ENCODE results near the gene PNLIPRP2. TPM values are rescaled to one million over a fixed set of nuclear protein-coding genes. Genes with fewer than 3 reads are reported as not detected.

PNLIPRP2 gene
- polyA plus RNA-seq: not detected

DNA sequence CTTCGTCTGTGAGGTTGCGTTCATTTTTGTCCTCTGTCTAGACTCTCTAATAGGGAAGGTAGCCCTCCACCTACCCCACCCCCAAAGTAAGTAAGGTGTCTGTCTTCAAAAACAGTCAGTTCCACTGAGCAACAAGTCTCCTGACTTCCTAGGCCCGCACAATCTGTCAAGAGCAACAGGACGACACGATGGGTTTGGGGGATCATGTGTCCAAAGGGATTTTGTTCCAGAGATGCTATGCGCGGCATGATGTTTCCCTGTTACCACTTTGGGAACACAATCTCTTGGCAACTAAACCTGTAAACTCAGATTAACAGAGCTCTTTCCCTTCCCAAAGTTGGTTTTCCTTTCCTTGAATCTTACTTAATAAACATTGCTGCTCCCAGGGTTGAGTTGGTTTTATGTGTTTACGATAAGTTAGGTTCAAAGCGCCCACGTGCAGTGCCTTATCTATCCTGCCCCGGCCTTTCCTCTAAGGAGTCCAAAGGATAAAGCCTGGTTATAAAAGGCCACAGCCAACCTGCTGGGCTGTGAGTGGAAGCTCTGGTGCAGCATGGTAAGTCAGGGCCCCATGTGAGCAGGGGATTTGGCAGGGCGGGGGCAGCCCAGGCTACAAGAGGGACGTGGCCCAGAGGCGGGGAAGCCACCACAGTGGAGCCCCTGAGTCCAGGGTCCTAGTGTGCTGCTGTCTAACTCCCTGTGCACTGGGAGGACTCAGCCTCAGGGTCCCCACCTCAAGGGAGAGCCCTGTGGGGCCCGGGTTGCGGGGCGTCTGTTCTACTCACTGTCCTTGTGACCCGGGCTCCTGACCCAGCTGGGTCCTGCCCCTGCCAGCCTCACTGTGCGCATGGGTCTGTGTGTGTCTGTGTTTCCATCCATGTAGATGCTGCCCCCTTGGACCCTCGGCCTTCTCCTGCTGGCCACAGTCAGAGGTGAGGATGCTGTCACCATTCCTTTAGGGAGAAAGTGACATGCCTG lies at the start of gene PNLIPRP2:
Gene PNLIPRP2 (plus strand): TSS at position 531 of the 978 bp plus-strand sequence.
- H3K27me3 Mint-ChIP-seq (ENCODE audit: low read depth in 3 of 3): peaks cover 0 to 2% (median 0%) of the 10 kb centered on the region in 3 donors
- DNase-seq: no peak
- H3K9me3 Mint-ChIP-seq: peaks cover 0 to 5% (median 0%) of the 10 kb centered on the region in 6 donors
- no peak within 1 kb of the TSS for H3K27ac Mint-ChIP-seq
- H3K4me3 Mint-ChIP-seq: no peak within 1 kb of the TSS
- H3K4me1 Mint-ChIP-seq: no peaks in the 10 kb centered on the region
- no peaks in the 10 kb centered on the region for H3K36me3 Mint-ChIP-seq

DNA sequence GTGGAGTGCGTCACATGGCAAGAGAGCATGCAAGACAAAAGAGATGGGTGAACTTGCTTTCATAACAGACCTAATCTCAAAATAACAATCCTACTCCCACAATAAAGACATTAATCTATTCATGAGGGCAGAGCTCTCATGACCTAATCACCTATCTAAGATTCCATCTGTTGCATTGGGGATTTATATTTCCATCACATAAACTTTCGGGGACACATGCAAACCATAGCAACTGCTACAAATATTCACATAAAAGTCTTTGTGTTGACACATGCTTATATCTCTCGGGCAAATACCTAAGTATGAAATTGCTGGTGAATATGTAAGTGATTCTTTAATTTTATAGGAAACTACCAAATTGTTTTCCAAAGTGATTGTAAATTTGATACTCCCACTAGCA lies 46.0 kb upstream of the PNLIPRP2 start:
- peaks cover 0 to 14% (median 6%) of the 10 kb centered on the region in 6 donors for H3K9me3 Mint-ChIP-seq
- DNase-seq: no peak
- H3K36me3 Mint-ChIP-seq: no peaks in the 10 kb centered on the region
- H3K27me3 Mint-ChIP-seq (ENCODE audit: low read depth in 3 of 3): peaks cover 0 to 3% (median 2%) of the 10 kb centered on the region in 3 donors
- H3K4me1 Mint-ChIP-seq: no peaks in the 10 kb centered on the region
- no peak overlapping the region for H3K4me3 Mint-ChIP-seq
- H3K27ac Mint-ChIP-seq: no peak overlapping the region

DNA sequence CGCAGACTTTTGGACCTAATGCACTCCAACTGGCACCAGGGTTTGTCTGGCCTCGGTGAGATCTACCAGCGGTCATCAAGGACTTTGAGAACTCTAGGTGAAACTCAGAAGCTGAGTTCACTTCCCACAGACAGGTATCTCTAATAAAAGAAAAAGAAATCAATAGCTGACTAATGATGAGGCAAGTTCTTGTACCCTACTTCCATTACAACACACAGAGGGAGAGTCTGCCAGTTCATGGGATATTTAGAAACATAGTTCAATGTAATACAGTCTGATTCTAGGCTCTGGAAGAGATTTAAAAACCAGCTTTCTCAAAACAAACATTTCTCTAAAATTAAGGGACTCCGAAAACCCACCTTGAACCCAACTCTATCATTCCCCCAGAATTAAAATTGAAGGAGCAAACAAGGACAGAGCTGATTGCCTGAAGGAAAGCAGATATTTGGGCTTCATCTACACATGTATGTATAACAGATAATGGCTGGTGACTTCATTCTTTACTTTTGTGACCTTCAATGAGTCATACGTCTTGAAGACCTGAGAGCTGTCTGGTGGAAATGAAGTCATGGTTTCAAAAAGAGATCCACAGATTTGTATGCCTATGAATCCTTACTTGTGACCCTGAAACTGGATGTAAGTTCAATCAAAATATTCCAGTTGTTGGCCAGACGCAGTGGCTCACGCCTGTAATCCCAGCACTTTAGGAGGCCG lies 32.7 kb upstream of the PNLIPRP2 start:
- peaks cover 0 to 1% (median 0%) of the 10 kb centered on the region in 6 donors for H3K9me3 Mint-ChIP-seq
- no peaks in the 10 kb centered on the region for H3K4me1 Mint-ChIP-seq
- H3K27ac Mint-ChIP-seq: no peak overlapping the region
- no peaks in the 10 kb centered on the region for H3K27me3 Mint-ChIP-seq (ENCODE audit: low read depth in 3 of 3)
- no peaks in the 10 kb centered on the region for H3K36me3 Mint-ChIP-seq
- H3K4me3 Mint-ChIP-seq: no peak overlapping the region
- DNase-seq: no peak

DNA sequence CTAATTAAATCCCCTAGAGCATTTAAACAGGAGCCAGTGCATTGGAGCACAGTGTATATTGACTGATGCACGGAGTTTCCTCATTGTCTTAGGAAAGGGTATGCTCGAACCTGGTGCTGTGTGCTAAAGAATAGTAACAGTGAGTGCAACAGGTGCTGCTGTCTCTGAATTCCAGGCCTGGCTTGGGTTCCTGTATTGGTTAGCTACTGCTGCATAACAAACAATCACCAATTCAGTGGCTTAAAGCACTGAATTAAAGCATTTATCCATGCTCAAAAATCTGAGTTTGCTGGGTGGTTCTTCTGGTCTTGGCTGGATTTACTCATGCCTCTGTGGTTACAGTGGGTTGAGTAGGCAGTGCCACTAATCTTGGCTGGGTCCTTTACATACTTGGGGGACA lies 31.8 kb upstream of the PNLIPRP2 start:
- no peak overlapping the region for H3K4me3 Mint-ChIP-seq
- H3K27me3 Mint-ChIP-seq (ENCODE audit: low read depth in 3 of 3): no peaks in the 10 kb centered on the region
- DNase-seq: no peak
- no peaks in the 10 kb centered on the region for H3K4me1 Mint-ChIP-seq
- H3K36me3 Mint-ChIP-seq: no peaks in the 10 kb centered on the region
- H3K9me3 Mint-ChIP-seq: peaks cover 0 to 1% (median 0%) of the 10 kb centered on the region in 6 donors
- H3K27ac Mint-ChIP-seq: no peak overlapping the region

DNA sequence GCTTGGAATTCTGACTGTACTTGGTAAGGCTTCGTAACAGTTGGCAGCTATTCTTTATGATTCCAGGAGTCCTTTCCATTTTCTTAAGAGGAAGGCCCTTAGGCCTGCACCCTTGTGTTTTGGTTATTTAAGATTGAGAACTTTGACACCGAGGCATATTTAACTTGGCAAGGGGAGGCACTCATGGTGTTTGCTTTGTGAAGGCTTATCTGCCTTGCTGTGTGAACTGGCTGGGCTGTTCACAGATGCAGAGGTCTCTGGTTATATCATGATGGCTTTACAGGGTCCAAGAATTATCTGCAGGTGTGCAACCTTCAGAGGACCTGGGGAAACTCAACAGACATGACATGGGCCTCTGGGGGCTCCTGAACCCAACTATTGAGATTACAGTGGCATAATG lies 30.8 kb upstream of the PNLIPRP2 start:
- DNase-seq: no peak
- no peaks in the 10 kb centered on the region for H3K36me3 Mint-ChIP-seq
- peaks cover 0 to 1% (median 0%) of the 10 kb centered on the region in 6 donors for H3K9me3 Mint-ChIP-seq

DNA sequence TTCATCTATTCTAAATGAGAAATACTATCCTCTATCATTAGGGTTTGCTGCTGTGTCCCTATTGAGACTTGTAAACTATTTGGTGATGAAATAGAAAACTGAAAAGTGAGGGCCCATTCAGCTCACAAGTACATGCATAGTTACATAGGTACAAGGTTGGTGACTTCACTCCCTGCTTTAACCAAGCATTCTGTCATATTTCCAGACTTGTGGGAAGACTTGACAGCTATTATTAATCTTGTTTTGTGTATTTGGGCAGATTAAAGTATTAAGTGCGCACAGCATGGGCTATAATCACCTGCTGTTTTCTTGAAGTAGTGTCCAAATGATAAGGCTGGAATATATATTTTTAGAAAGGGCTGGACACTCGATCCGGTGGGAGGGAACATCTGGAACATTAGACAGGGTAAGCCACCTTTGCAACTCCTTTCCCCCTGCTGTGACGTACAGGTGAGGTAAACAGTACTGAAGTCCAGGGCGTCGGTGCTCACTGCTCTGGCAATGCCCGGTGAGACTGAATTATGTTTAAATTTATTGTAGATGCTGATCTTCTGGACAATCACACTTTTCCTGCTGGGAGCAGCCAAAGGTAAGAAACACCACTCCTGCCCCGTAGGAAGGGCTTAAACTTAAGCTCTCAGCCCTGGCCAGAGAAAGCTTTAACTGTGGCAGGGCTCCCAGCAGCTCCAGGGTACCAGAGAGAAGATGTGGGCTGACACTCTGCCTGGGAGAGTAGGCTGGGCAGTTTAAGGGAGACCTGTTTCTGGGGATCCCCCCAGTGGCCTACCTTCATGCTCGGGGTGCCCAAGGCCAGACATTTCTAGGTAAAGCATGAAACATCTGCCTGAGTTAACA lies 29.9 kb upstream of the PNLIPRP2 start, which contains the start of gene PNLIPRP1:
Gene PNLIPRP1 (plus strand): TSS at position 370 of the 855 bp plus-strand sequence. CDS start 171 bp downstream, at position 541.
- no peaks in the 10 kb centered on the region for H3K27me3 Mint-ChIP-seq (ENCODE audit: low read depth in 3 of 3)
- no peak for DNase-seq
- no peak within 1 kb of the TSS for H3K4me3 Mint-ChIP-seq
- no peaks in the 10 kb centered on the region for H3K4me1 Mint-ChIP-seq
- peaks cover 0 to 1% (median 0%) of the 10 kb centered on the region in 6 donors for H3K9me3 Mint-ChIP-seq
- H3K36me3 Mint-ChIP-seq: no peaks in the 10 kb centered on the region
- H3K27ac Mint-ChIP-seq: no peak within 1 kb of the TSS

More for the DNA sequence above, 30.8 kb upstream of the PNLIPRP2 start:
- no peak overlapping the region for H3K4me3 Mint-ChIP-seq
- H3K27me3 Mint-ChIP-seq (ENCODE audit: low read depth in 3 of 3): no peaks in the 10 kb centered on the region
- no peak overlapping the region for H3K27ac Mint-ChIP-seq
- H3K4me1 Mint-ChIP-seq: no peaks in the 10 kb centered on the region

DNA sequence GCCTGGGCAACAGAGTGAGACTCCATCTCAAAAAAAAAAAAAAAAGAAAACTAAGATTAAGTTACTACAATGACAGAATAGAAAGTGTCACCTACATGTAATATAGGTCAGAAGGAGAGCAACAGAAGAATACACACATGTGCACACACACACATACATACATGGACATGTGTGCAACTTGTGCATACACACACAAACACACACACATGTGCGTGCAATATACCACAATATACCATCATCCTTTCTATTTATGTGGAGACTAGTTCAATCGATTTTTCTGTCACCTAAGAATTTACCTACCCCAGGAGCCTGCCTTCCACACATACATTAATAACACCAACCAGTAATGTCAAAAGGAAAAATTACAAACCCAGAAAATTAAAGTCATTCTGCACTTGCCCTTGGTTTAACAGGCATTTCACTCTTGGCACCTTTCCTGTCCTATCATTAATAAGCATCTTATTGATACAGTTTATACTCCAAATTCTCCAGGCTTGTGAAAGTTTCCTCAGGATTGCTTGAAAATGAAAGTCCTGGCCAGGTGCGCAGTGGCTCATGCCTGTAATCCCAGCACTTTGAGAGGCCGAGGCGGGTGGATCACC lies 27.5 kb upstream of the PNLIPRP2 start:
- no peak overlapping the region for H3K27ac Mint-ChIP-seq
- H3K4me3 Mint-ChIP-seq: no peak overlapping the region
- H3K27me3 Mint-ChIP-seq (ENCODE audit: low read depth in 3 of 3): no peaks in the 10 kb centered on the region
- H3K4me1 Mint-ChIP-seq: no peaks in the 10 kb centered on the region
- no peaks in the 10 kb centered on the region for H3K36me3 Mint-ChIP-seq
- peaks cover 0 to 1% (median 0%) of the 10 kb centered on the region in 6 donors for H3K9me3 Mint-ChIP-seq
- no peak for DNase-seq

DNA sequence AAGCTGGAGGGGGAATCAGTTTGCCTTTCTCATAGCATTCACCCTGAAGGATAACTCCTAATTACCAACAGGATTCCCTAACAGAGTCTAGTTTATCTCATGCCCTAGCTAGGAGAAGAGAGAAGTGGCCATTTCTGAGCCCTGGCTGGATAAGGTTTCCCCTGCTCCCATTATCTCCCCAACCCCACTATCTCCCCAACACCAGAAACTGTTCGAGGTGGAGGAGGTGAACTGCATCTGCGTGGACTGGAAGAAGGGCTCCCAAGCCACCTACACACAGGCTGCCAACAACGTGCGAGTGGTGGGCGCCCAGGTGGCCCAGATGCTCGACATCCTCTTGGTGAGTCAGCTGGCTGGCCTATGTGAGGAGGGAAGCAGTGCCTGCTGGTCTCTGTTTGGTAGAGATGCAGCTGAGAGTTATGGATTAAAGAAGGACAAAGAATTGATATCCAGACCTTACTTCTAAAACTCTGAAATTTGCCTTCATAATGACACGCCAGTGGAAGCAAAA lies 26.2 kb upstream of the PNLIPRP2 start:
- peaks cover 0 to 3% (median 0%) of the 10 kb centered on the region in 6 donors for H3K9me3 Mint-ChIP-seq
- H3K4me1 Mint-ChIP-seq: no peaks in the 10 kb centered on the region
- DNase-seq: no peak
- H3K36me3 Mint-ChIP-seq: no peaks in the 10 kb centered on the region
- H3K27me3 Mint-ChIP-seq (ENCODE audit: low read depth in 3 of 3): no peaks in the 10 kb centered on the region
- H3K4me3 Mint-ChIP-seq: no peak overlapping the region
- H3K27ac Mint-ChIP-seq: no peak overlapping the region

DNA sequence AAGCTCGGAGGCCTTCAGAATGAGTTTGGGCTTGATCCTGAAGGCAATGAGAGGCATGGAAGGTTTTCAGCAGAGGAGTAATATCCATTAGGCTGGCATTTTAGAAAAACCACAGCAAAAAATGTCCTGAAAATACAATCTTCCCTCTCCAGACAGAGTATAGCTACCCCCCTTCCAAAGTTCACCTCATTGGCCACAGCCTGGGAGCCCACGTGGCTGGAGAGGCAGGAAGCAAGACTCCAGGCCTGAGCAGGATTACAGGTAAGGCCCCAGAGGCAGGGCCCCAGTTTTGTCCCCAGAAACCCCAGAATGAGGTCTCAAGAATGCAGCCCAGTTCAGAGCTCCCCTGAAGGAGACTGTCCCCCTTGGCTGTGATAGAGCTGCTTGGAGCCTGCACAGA lies 24.7 kb upstream of the PNLIPRP2 start:
- H3K36me3 Mint-ChIP-seq: no peaks in the 10 kb centered on the region
- no peaks in the 10 kb centered on the region for H3K27me3 Mint-ChIP-seq (ENCODE audit: low read depth in 3 of 3)
- no peak overlapping the region for H3K27ac Mint-ChIP-seq
- no peak overlapping the region for H3K4me3 Mint-ChIP-seq
- H3K4me1 Mint-ChIP-seq: no peaks in the 10 kb centered on the region
- peaks cover 0 to 3% (median 0%) of the 10 kb centered on the region in 6 donors for H3K9me3 Mint-ChIP-seq
- no peak for DNase-seq

DNA sequence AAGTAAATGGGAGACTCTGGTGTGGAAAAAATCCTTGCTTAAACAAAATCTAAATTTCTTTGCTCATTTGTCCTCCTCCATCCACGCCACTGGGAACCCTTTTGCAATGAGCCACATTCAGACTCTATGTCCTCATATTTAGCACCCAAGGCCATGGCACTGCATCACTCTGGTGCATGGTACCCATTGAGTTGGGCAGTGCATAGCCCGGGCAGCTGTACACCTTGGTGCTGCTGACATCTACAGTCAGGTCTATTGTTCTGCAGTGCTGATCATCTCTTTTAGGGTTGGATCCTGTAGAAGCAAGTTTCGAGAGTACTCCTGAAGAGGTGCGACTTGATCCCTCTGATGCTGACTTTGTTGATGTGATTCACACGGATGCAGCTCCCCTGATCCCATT lies 23.2 kb upstream of the PNLIPRP2 start:
- H3K9me3 Mint-ChIP-seq: peaks cover 0 to 2% (median 0%) of the 10 kb centered on the region in 6 donors
- H3K27me3 Mint-ChIP-seq (ENCODE audit: low read depth in 3 of 3): peaks cover 0 to under 1% (median 0%) of the 10 kb centered on the region in 3 donors
- H3K4me3 Mint-ChIP-seq: no peak overlapping the region
- H3K36me3 Mint-ChIP-seq: no peaks in the 10 kb centered on the region
- DNase-seq: no peak
- H3K27ac Mint-ChIP-seq: no peak overlapping the region
- no peaks in the 10 kb centered on the region for H3K4me1 Mint-ChIP-seq

DNA sequence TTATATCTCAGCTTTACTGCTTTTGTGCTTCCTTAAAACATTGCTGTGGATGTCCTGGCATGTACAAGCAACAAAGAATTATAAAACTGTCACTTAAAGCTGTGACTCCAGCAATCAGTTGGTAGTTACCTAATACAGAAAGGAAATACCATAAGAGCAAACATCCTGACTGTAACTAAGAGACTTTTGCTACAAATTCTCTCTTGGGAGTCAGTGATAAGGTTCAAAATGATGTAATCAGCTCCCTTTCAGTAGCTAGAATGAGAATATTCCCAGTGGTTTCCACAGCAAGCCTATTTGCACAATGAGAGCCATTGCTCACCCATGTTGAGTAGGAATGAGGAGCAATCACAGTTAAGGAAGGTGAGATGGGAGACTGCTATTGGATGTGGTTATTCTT lies 22.4 kb upstream of the PNLIPRP2 start:
- peaks cover 0 to 2% (median under 1%) of the 10 kb centered on the region in 3 donors for H3K27me3 Mint-ChIP-seq (ENCODE audit: low read depth in 3 of 3)
- no peak overlapping the region for H3K27ac Mint-ChIP-seq

DNA sequence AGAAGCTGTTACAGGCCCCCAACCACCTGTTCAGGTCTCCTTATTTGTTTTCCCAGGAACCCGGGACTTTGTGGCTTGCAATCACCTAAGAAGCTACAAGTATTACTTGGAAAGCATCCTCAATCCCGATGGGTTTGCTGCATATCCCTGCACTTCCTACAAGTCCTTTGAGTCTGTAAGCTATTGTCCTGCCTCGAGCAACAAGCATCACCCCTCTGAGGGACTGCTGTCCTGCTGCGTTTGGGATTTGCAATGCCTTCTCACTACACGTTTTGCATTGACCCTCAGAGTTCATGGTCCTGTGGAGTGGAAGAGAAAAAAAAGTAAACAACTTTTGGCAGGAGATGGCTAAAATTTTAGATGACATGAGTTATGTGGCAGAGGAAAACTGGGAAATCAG lies 20.8 kb upstream of the PNLIPRP2 start:
- no peak for DNase-seq
- H3K36me3 Mint-ChIP-seq: no peaks in the 10 kb centered on the region
- H3K27ac Mint-ChIP-seq: no peak overlapping the region
- no peak overlapping the region for H3K4me3 Mint-ChIP-seq
- H3K9me3 Mint-ChIP-seq: peaks cover 0 to 2% (median 0%) of the 10 kb centered on the region in 6 donors
- peaks cover 0 to 2% (median 2%) of the 10 kb centered on the region in 3 donors for H3K27me3 Mint-ChIP-seq (ENCODE audit: low read depth in 3 of 3)
- H3K4me1 Mint-ChIP-seq: no peaks in the 10 kb centered on the region

More for the DNA sequence above, 22.4 kb upstream of the PNLIPRP2 start:
- DNase-seq: no peak
- no peaks in the 10 kb centered on the region for H3K36me3 Mint-ChIP-seq
- peaks cover 0 to 2% (median 0%) of the 10 kb centered on the region in 6 donors for H3K9me3 Mint-ChIP-seq
- H3K4me1 Mint-ChIP-seq: no peaks in the 10 kb centered on the region
- no peak overlapping the region for H3K4me3 Mint-ChIP-seq
